Body of pancreas (tissue), 4 donors: ENCODE results near the gene HOXD12.

Experiments used
- CTCF ChIP-seq, 7 experiments: fragments of 450-650 bp in 4 of 7; fragments of 200-600 bp in 3 of 7; sonication (generic) in 3 of 7; IDR thresholded peaks; one replicate each; pipeline ENCODE4 v1.5.1; 2016 to 2019; ENCODE audit warnings: antibody characterized with exemption in 7 of 7
- POLR2A ChIP-seq, 3 donors: fragments of 450-650 bp; IDR thresholded peaks; one replicate each; pipeline ENCODE4 v1.6.1; 2016; ENCODE audit warnings: antibody characterized with exemption in 3 of 3, mild to moderate bottlenecking in 2 of 3

GRCh38 chr2:176128982-176129796 is 29.6 kb downstream of the HOXD12 start, which contains the start of gene HOXD8:
- no peak for TF ChIP-seq CTCF (IDR thresholded peaks at IDR 0.05)
- TF ChIP-seq POLR2A (IDR thresholded peaks at IDR 0.05), result no peak
